HG03432 (cell line): ENCODE results near the gene AZIN2.

Experiments
- ATAC-seq: cut with Tn5 transposase; IDR thresholded peaks from one replicate; pipeline ENCODE4 v1.9.1; 2021; ENCODE audit warnings: mild to moderate bottlenecking, moderate library complexity; ENCODE audit not compliant: unreplicated experiment

AZIN2 gene

DNA sequence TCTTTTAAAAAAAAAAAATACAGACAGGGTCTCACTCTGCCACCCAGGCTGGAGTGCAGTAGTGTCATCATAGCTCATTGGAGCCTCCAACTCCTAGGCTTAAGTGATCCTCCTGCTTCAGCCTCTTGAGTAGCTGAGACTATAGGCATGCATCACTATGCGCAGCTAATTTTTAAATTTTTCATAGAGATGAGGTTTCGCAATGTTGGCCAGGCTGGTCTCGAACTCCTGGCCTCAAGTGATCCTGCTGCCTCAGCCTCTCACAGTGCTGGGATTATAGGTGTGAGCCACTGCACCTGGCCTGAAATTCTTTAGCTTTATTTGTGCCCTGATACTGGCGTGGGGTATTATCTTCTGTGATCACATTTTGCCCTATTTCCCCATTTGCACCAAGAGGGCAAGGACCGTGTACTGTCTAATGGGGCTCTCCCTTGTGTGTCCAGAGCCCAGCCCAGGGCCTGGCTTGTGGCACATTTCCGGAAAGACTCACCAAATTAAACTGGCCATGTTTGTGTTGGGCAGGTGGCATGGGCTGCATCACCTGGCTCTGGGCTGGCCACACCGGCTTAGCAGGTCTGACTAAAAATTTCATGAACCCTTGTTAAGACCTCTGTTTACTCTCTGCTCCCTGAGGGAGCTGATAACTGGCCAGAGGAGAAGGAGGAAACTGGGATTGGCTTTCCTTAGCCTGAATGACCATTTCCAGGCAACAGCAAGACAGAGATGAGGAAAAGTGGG is 68.7 kb downstream of the AZIN2 start:
- no peak for ATAC-seq

DNA sequence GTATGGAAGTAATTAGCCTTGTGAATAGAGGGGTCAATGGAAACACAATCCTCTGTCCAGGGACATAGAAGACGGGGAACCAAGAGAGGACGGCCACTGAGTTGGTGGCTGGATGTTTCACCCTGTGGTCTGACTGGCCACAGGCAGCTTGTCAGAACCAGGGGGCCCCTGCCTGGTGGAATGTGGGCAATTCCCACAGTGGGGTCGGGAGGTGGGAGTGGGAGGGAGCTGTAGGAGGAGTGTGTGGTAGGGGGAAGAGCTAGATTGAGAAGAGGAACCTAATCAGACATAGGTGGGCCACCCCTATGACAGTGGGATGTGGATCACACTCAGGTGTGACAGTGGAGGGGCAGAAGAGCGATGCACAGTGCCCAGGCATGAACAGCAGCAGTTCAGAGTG is 69.6 kb downstream of the AZIN2 start:
- ATAC-seq, result no peak

DNA sequence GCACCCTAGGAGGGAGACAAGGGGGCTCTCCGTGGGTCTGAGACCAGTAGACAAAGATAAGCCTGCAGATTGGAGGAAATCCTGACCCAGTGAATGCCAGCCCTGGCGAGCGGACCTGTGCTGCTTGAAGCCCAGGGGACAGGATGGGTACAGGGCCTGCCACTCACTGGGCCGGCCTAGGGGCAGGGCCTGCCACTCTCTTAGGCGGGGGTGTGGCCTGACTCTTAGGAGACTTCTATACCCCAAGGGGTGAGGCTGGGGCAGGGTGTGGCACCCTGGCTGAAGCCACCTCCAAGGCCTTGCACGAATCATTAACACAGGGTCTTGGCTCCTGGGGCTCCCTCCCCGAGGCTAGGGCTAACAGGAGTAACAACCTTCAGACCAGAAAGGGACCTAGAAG is 70.2 kb downstream of the AZIN2 start:
- ATAC-seq, result no peak

DNA sequence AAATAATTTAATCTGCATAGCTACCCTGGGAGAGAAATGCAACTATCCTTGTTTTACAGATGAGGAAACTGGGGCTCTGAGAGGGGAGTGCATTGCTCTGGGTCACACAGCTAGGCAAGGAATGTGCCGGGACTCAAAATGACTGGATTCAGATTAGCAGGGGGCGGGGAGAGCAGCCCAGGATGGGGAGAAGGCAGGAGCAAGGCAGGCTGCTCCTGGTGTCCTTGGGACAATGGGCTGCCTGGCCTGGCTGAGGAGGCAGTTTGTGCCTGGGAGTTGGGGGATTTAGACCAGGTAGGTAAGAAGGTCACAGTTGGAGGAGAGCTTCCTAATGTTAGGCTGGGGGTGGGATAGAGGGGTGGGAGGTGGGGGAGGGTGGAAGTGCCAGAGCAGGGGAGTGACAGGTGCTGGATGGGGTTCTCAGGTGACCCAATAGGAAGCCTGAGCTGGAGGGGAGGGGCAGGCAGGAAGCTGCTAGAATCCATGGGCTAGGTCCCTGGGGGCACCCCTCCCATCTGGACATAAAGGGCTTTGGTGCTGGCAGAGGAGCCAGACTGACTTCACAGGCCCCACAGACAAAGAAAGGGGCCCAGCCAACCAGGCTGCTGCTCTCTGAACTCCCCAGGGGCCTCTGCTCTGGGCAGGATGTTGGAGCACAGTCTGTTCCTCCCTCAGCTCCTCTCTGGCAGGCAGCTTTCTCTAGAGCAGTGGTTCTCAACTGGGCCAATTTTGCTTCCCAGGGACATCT is 71.9 kb downstream of the AZIN2 start:
- ATAC-seq, result no peak

DNA sequence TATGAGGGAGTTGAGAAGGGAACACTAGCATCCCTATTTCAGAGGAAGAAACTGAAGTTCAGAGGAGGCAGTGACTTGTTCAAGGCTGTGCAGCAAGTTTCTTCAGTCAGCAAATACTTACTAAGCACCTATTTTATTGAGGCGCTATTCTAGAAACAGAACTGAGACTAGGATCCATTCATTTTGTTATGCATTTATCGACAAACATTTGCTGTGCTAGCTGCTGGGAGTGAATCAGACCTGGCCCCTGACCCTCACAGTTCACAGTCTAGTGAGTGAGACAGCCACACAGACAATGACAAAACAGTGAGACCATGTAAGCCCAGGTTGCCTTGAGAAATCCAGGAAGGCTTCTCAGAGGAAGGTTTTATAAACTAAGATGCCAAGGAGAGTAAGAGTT is 72.7 kb downstream of the AZIN2 start:
- ATAC-seq, result no peak

DNA sequence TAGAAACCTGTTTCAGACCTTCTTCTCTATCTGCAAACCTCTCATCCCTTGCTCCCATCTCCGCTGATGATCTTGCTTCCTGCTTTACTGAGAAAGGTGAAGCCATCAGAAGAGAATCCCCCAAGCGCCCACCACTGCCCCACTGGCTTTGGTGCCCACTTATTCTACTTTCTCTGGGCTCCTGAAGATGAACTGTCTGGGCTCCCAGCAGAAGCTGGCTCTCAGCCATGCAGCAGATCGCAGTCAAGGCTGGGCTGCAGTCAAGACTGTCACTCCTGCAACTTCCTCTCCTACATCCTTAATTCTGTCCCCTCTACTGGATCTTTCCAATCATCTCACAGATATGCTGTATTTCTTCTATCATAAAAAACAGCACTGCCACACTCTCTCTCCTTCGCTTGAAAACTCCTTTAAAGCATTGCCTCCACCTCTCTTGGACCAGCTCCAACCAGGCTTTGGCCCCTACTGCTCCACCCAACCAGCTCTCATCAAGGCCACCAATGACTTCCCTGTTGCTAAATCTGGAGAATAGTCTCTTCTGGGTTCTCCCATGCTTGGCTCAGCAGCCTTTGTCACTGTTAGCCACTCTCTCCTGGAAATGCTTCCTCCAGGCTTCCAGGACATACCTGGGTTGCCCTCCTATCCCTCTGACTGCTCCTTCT is 75.1 kb downstream of the AZIN2 start:
- ATAC-seq, result no peak

DNA sequence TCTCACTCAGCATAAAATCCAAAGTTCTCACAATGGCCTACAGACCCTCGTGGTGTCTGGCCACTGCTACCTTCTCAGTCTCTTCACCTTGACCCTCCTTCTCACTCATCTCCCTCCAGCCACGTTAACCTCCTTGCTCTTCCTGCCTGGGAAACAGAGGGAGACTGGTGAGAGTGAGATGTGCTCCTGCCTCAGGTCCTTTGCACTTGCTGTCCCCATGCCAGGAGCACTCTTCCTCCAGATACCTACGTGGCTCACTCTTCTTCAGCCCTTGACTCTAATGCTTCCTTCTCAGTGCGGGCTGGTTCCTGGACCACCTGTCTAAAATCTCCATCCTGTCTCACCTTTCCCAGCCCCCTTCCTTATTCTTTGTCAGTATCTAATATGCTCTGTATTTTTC is 76.2 kb downstream of the AZIN2 start:
- ATAC-seq, result no peak

DNA sequence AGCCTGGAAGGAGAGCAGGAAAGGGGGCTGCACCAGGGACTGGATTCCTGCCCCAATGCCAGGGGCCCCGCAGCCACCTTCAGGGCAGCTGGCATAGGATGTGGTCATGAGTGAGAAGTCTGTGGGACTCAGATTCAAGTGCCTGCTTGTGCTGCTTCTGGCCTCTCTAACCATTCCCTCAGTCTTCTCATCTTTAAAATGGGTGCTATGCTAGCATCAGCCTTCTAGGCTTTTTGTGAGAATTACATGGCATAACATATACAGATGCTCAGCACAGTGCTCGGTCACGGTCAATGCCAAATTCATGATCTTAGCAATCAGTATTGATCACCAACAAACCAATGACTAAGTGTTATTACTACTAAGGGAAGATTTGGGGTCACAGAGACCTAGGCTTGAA is 77.4 kb downstream of the AZIN2 start:
- ATAC-seq, result no peak

DNA sequence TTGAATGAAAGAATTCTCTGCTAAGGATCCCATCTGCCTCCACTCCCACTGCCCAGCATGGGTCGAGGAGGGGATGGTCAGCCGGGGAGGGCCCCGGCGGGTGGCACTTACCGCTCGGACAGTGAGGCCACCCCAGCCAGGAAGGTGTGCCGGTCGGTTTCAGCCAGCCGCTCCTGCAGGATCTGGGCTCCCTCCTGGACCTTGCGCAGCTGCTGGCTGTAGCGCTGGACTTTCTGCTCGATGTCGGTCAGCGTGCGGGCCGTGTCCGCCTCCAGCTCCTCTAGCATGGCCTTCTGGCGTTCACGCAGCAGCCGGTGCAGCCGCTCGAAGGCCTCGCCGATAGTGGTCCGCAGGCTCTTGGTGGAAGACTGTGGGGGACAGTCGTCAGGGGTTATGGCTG is 78.6 kb downstream of the AZIN2 start:
- no peak for ATAC-seq

DNA sequence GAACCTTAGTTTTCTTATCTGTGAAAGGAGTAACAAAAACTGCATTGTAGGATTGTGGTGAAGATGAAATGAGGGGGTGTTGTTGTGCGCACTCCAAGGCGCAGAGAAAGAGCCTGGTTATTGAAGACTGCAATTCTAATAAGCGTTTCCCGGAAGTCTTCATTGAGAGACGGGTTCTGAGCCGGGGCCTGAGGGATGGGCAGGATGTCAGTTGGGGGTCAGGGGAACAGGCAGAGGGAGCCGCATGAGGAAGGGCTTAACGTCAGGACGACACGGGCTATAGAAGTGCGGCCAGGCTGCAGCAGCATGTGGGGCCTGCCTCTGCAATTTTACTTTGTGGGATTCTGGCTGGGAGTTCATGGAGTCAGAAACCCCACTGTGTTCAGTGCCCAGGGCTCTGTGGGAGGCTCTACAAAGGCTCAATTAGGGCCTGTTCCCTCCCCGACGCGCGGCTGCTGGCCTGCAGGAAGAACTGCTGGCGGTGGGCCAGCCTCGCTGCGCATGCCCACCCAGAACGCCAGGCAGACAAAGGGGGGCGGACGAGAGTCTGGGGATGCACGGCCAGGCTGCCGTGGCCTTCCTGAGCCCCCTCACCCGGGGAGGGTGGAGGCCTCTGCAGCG is 80.2 kb downstream of the AZIN2 start:
- ATAC-seq, result no peak

DNA sequence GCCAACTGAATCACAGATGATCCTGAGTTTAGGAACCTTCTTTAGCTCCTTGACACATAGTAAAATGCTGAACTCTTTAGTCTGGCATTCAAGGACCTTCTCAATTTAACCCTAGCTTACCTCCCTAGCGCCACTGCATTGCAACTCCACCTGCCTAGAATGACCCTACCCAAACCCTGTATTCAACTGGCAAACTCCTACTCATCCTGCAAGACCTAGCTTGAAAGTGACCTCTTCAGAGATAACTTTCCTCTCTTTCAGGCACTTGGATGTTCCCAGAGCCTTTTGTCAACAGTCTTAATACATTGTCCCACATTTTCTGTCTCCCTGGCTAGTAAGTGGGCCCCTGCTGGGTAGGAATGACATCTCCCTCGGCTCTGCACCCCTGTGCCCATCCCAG is 81.2 kb downstream of the AZIN2 start:
- ATAC-seq, result no peak

DNA sequence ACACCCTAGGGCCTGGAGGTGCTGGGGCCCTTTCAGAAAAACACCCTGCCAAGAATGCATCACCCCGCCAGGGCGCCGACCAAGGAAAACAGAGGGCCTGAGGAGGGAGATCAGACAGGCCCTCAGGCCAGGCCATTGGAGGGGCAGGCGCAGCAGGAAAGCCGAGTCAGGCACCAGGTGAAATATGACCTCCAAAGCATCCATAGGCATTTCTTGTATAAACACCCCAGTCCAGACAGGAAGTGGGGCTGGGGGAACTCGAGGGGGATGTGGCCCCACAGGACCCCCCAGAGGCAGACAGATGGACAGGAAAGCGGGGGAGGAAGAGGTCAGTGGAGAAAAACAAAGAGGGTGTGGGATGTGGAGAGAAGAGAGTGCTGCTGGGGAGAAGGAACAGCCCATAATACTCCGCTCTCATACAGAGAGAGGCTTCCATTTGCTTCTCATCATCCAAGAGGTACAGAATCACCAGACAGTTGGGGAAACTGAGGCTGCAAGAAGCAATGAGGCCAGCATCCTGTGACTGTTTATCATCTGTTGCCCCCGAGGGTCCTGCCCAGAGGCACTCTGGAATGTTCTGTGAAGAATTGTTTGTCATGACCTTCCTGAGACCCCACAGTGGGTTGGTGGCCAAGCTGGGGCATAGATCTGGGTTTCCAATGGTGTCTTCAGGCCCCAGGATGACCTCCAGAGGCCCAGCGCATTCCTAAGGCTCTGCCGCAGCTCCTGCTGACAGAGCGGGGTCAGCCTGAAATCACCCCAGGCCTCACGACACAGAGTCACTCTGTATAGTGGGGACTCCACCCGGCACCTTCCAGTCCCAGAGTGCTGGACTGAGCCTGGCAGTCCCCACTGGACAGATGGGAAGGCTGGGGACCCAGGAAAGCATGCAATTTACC is 82.9 kb downstream of the AZIN2 start:
- ATAC-seq, result no peak

DNA sequence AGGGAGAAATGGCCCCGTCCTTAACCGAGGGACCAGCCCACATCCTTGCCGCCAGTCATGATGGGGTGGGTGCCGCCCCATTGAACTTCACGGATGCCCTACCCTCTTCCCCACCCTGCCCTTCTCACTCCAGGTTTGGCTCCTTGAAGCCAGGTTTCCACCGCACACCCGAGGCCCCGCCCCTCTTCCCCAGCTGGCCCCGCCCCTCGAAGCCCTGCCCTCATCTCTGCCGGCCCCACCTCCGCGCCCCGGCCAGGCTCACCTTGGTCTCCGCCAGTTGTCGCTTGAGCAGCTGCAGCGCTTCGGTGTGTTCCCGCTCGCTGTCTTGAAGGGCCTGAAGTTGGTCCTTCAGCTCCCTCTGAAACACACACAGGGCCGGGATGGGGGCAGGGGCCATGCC is 84.3 kb downstream of the AZIN2 start:
- ATAC-seq, result no peak

DNA sequence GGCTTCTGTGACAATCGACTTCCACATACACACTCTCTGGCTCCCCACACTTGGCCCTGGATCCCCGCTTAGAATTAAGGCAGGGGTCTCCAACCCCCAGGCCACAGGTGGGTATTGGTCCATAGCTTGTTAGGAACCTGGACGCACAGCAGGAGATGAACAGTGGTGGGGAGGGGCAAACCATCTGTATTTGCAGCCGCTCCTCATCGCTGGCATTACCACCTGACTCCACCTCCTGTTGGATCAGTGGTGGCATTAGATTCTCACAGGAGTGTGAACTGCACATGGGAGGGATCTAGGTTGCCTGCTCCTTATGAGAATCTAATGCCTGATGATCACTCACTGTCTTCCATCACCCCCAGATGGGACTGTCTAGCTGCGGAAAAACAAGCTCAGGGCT is 84.9 kb downstream of the AZIN2 start:
- no peak for ATAC-seq

DNA sequence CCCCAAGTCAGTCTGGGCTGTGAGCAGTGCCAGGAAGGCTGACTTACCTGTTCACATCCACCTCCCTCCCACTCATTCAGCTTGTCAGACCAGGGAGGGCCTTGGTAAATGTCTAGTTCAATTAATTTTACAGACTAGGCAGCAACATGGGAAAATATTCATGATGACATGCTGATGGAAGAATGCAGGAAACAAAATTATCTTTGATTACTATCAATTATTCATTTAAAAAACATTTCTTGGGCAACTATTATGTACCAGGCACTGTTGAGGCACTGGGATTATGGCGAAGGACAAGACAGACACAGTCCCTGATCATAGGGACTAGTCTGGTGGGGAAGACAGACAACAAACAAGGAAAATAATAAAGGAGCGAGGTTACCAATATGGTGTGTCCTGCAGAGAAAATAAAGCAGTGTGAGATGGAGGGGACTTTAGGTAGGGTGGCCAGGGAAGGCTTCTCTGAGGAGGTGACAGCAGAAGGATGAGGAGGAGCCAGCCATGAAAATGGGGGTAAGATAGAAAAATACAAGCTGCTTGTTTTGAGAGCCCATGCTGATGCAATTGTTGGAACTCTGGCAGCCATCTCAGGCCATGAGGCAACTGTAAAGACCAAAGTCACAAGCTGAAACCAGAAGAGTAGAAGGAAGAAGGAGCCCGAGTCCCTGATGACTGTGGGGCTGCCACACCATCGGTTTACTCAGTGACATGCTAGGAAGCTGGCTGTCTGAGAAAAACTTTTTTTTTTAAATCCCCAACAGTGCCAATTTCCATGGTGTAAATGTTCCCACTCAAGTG is 86.9 kb downstream of the AZIN2 start:
- no peak for ATAC-seq

DNA sequence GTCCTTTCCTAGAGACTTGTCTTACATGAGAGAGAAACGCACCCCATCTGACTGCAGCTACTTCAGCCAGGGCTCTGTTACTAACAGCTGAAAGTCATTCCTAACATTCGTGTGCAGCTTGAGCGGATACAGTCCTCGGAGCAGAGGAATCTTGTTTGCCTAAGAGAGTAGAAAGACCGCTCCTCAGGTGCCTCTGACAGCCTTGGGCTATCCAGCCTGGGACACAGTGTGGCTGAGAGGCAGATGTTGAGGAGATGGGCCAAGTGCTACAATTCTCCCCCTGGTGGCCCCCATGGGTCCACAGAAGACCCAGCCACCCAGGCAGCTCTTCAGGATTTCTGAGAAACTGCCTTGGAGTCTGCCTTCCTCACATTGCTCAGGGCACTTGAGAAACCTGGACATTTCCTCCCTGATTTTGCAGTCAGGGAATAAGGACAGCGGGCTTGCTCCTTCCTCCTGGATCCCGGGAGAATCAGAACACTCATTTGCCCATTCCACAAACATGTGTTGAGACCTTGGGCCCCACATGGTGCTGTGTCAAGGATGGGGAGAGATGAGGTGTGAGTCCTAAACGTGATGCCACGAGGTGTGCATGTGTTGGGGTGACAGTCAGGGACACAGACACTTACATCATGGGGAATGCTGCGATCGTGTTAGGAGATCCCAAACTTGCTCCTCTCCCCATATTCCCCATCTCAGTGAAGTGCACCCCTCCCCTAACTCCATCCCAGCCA is 87.8 kb downstream of the AZIN2 start:
- no peak for ATAC-seq

DNA sequence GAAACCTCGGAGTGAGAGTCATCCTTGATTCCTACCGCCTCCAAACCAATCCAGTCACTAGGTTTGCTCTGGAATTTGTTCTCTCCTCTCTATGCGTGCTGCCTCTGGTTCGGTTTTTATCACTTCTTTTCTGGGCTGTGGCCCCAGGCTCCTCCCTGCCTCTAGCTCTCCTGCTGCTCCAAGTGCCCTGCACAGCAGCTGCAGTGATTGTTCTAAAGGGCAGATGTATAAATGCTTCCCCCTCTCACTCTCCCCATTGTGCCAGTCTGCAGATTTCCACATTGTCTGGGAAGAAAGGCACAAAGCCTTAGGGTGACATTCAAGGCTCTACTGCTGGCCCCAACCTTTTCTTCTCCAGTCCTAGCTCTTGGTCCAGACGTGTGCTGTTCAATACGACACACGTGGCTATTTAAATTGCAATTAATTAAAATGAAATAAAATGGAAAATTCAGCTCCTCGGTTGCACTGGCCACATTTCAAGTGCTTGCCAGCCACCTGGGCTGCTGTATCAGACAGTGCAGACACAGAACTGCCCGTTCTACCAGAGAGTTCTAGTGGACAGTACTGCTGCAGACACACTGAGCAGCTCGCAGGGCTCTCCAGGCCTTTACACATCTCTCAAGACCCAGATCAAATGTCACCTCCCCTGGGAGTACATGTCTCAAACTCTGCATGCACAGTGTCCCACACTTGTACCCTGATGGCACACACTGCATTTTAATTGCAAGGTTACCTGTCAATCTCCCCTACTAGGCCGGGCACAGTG is 88.5 kb downstream of the AZIN2 start:
- ATAC-seq, result no peak
